GM23338 (cell line): ENCODE measurements around the gene PPAN. TPM values are rescaled to one million over a fixed set of nuclear protein-coding genes. Genes with fewer than 3 reads are reported as not detected.
A peak's percentile ranks its signal among the peaks of the same experiment; 100 is the strongest.

Experiments used
- ATAC-seq: fragments of 200-7000 bp; cut with Tn5 transposase; 3 replicates; pipeline ENCODE4 v1.9.1; 2020
- DNase-seq: peaks from one replicate; pipeline ENCODE4 v3.0.0-alpha.2; 2015; ENCODE audit warnings: low spot score
- H2AFZ ChIP-seq: fragments of 200-600 bp; sonication (generic); 2 replicates; pipeline ENCODE4 v1.8.0; 2016; ENCODE audit warnings: antibody characterized with exemption, mild to moderate bottlenecking, moderate library complexity
- H3F3A ChIP-seq: fragments of 200-600 bp; sonication (generic); replicated peaks from 2 replicates; pipeline ENCODE4 v1.8.0; 2017; ENCODE audit warnings: antibody characterized with exemption, mixed run types, low read depth
- H3K27ac ChIP-seq: fragments of 200-600 bp; sonication (generic); 2 replicates; pipeline ENCODE4 v1.6.1; 2016; ENCODE audit warnings: low read depth
- H3K27me3 ChIP-seq: fragments of 200-600 bp; sonication (generic); 2 replicates; pipeline ENCODE4 v1.8.0; 2016; ENCODE audit warnings: mild to moderate bottlenecking, mixed run types, moderate library complexity; ENCODE audit not compliant: insufficient read depth
- H3K36me3 ChIP-seq: fragments of 200-600 bp; sonication (generic); 2 replicates; pipeline ENCODE4 v1.8.0; 2016; ENCODE audit warnings: mild to moderate bottlenecking; ENCODE audit not compliant: insufficient read depth
- H3K4me1 ChIP-seq: fragments of 200-600 bp; sonication (generic); 2 replicates; pipeline ENCODE4 v1.8.0; 2016; ENCODE audit warnings: mild to moderate bottlenecking, moderate library complexity; ENCODE audit not compliant: insufficient read depth
- H3K4me2 ChIP-seq: fragments of 200-600 bp; sonication (generic); 2 replicates; pipeline ENCODE4 v1.7.1; 2017; ENCODE audit warnings: mixed run types
- H3K4me3 ChIP-seq: fragments of 200-600 bp; sonication (generic); 2 replicates; pipeline ENCODE4 v1.6.1; 2016; ENCODE audit warnings: mixed run types
- H3K79me2 ChIP-seq: fragments of 200-600 bp; sonication (generic); replicated peaks from 2 replicates; pipeline ENCODE4 v1.8.0; 2017; ENCODE audit warnings: mild to moderate bottlenecking; ENCODE audit not compliant: insufficient read depth
- H3K9me2 ChIP-seq: fragments of 200-600 bp; sonication (generic); 2 replicates; pipeline ENCODE4 v1.8.0; 2017; ENCODE audit not compliant: insufficient read depth
- H4K20me1 ChIP-seq: fragments of 200-600 bp; sonication (generic); replicated peaks from 2 replicates; pipeline ENCODE4 v1.8.0; 2017; ENCODE audit warnings: mild to moderate bottlenecking; ENCODE audit not compliant: insufficient read depth
- H3K27ac Mint-ChIP-seq: 2 replicates; pipeline ENCODE4 v1.8.0; 2020; ENCODE audit warnings: inconsistent platforms, mild to moderate bottlenecking, moderate library complexity, mixed read lengths
- H3K27me3 Mint-ChIP-seq: 3 replicates; pipeline ENCODE4 v1.8.0; 2022; ENCODE audit warnings: low read depth, mild to moderate bottlenecking, moderate library complexity, mixed read lengths, inconsistent platforms; ENCODE audit not compliant: insufficient read depth, poor library complexity
- H3K36me3 Mint-ChIP-seq: 3 replicates; pipeline ENCODE4 v1.8.0; 2021; ENCODE audit warnings: low read depth, mild to moderate bottlenecking, inconsistent platforms, moderate library complexity, mixed read lengths
- H3K4me1 Mint-ChIP-seq: 3 replicates; pipeline ENCODE4 v1.8.0; 2020; ENCODE audit warnings: mild to moderate bottlenecking, inconsistent platforms, mixed read lengths
- H3K4me3 Mint-ChIP-seq: 3 replicates; pipeline ENCODE4 v1.8.0; 2021; ENCODE audit warnings: moderate library complexity, mild to moderate bottlenecking, inconsistent platforms, mixed read lengths
- H3K9me3 Mint-ChIP-seq: 3 replicates; pipeline ENCODE4 v1.8.0; 2020; ENCODE audit warnings: moderate library complexity, mild to moderate bottlenecking, inconsistent platforms, mixed read lengths
- CREB1 ChIP-seq: fragments of 250-450 bp; sonication (Bioruptor Pico); IDR thresholded peaks from 2 replicates; pipeline ENCODE4 v1.5.0; 2020; ENCODE audit warnings: low read depth, mild to moderate bottlenecking, moderate library complexity
- CTCF ChIP-seq, 2 experiments: fragments of 200-600 bp in 1 of 2; sonication (generic) in 1 of 2; conservative IDR thresholded peaks; 2 replicates each; pipeline versions ENCODE4 v1.5.1 to v1.6.1; 2016 to 2017; ENCODE audit warnings: antibody characterized with exemption in 2 of 2, low read depth in 2 of 2, mild to moderate bottlenecking in 2 of 2, moderate library complexity in 1 of 2
- ETS1 ChIP-seq: IDR thresholded peaks from 2 replicates; pipeline ENCODE4 v1.6.1; 2016; ENCODE audit warnings: antibody characterized with exemption
- EZH2 ChIP-seq: fragments of 200-600 bp; sonication (generic); IDR thresholded peaks from one replicate; pipeline ENCODE4 v1.8.0; 2017; ENCODE audit warnings: antibody characterized with exemption, mild to moderate bottlenecking, low read depth; ENCODE audit not compliant: unreplicated experiment
- EZH2phosphoT487 ChIP-seq: fragments of 200-600 bp; sonication (generic); IDR thresholded peaks from one replicate; pipeline ENCODE4 v1.8.1; 2018; ENCODE audit warnings: antibody characterized with exemption; ENCODE audit not compliant: unreplicated experiment
- JUNB ChIP-seq: IDR thresholded peaks from one replicate; pipeline ENCODE4 v1.6.1; 2016; ENCODE audit warnings: antibody characterized with exemption; ENCODE audit not compliant: unreplicated experiment
- NANOG ChIP-seq: IDR thresholded peaks from 2 replicates; pipeline ENCODE4 v1.6.1; 2016; ENCODE audit warnings: antibody characterized with exemption, borderline replicate concordance
- POLR2AphosphoS5 ChIP-seq: IDR thresholded peaks from 2 replicates; pipeline ENCODE4 v1.6.1; 2016; ENCODE audit warnings: antibody characterized with exemption, low read depth
- REST ChIP-seq: IDR thresholded peaks from one replicate; pipeline ENCODE4 v1.6.1; 2018; ENCODE audit warnings: antibody characterized with exemption; ENCODE audit not compliant: unreplicated experiment
- STAT1 ChIP-seq: IDR thresholded peaks from one replicate; pipeline ENCODE4 v1.6.1; 2016; ENCODE audit warnings: antibody characterized with exemption; ENCODE audit not compliant: unreplicated experiment
- ZNF114 ChIP-seq: fragments of 250-450 bp; sonication (Bioruptor Pico); IDR thresholded peaks from 2 replicates; pipeline ENCODE4 v1.5.0; 2020; ENCODE audit warnings: mild to moderate bottlenecking, moderate library complexity
- ZNF331 ChIP-seq: fragments of 250-450 bp; sonication (Bioruptor Pico); IDR thresholded peaks from 2 replicates; pipeline ENCODE4 v1.5.0; 2020; ENCODE audit warnings: low read depth, mild to moderate bottlenecking, moderate library complexity
- ZNF462 ChIP-seq: fragments of 250-450 bp; sonication (Bioruptor Pico); IDR thresholded peaks from 2 replicates; pipeline ENCODE4 v1.5.0; 2020; ENCODE audit warnings: mild to moderate bottlenecking, moderate library complexity
- polyA plus RNA-seq: library from polyadenylated mRNA; unstranded; fragments of >200 nt; fragmentation: Nextera tagmentation; extraction: Ambion mirVana; gene quantifications from 2 replicates; pipeline ENCODE4 v1.2.1, GENCODE V29; 2016
- total RNA-seq: library from RNA; depleted of rRNA; stranded (reverse); fragments of >200 nt; shearing (Covaris generic); gene quantifications from 2 replicates; pipeline ENCODE4 v1.2.3, GENCODE V29; 2014

Gene PPAN
- total and polyA plus RNA-seq, 2 experiments from 2014 or later, result 71.8 to 81.9 TPM

GRCh38 chr19:10114651-10115391, 8.7 kb downstream of the PPAN start:
- peaks cover 76% of the 10 kb centered on the region for H3K36me3 Mint-ChIP-seq
- Histone ChIP-seq H3K36me3 (peaks cover 16% of the 10 kb centered on the region; the same call in 1 of the 2 replicates), H3K4me2 (no peak overlapping the region), H3F3A (peaks cover 43% of the 10 kb centered on the region), H3K4me1 (no peaks in the 10 kb centered on the region; the same call in 1 of the 2 replicates), H3K79me2 (peaks cover 21% of the 10 kb centered on the region), H3K9me2 (no peaks in the 10 kb centered on the region), H4K20me1 (peaks cover 11% of the 10 kb centered on the region; the same call in 1 of the 2 replicates), H3K27me3 (no peaks in the 10 kb centered on the region), H3K4me3 (no peak overlapping the region), H3K27ac (peak overlapping the region; percentile 59; the same call in 1 of the 2 replicates), H2AFZ (no peak overlapping the region)
- ATAC-seq (peak; percentile 3), DNase-seq (peak; percentile 27)
- H3K4me1 Mint-ChIP-seq, result peaks cover 12% of the 10 kb centered on the region
- no peaks in the 10 kb centered on the region for H3K9me3 Mint-ChIP-seq
- no peak overlapping the region for H3K4me3 Mint-ChIP-seq
- peaks cover 45% of the 10 kb centered on the region for H3K27me3 Mint-ChIP-seq
- TF ChIP-seq CTCF (conservative IDR thresholded peaks at IDR 0.05; ENCODE audit: low read depth in 2 of 2) (no peak), REST (no peak), STAT1 (no peak), ETS1 (no peak), ZNF114 (CRISPR knock-in tag) (no peak), JUNB (no peak), ZNF462 (CRISPR knock-in tag) (no peak), EZH2 (no peak), ZNF331 (CRISPR knock-in tag) (no peak), EZH2phosphoT487 (no peak), CREB1 (CRISPR knock-in tag) (no peak), NANOG (no peak), POLR2AphosphoS5 (no peak; the same call in 1 of the 2 replicates)
- H3K27ac Mint-ChIP-seq, result no peak overlapping the region
